Neural crest cell (in vitro differentiated cells): ENCODE data around the gene NISCH. TPM values are rescaled to one million over a fixed set of nuclear protein-coding genes. Genes with fewer than 3 reads are reported as not detected.

ENCODE experiments used
- DNase-seq: peaks from one replicate; pipeline ENCODE4 v3.0.0; 2021; ENCODE audit warnings: low read depth, mixed read lengths, low spot score
- H3K27ac Mint-ChIP-seq: one replicate; pipeline ENCODE4 v1.8.0; 2021; ENCODE audit warnings: mild to moderate bottlenecking, mixed read lengths; ENCODE audit not compliant: unreplicated experiment
- H3K27me3 Mint-ChIP-seq: 2 replicates; pipeline ENCODE4 v1.8.0; 2021; ENCODE audit warnings: low read depth, mild to moderate bottlenecking, mixed read lengths
- H3K36me3 Mint-ChIP-seq: 2 replicates; pipeline ENCODE4 v1.8.0; 2021; ENCODE audit warnings: low read depth, mild to moderate bottlenecking, mixed read lengths
- H3K4me1 Mint-ChIP-seq: 2 replicates; pipeline ENCODE4 v1.8.0; 2021; ENCODE audit warnings: mixed read lengths
- H3K4me3 Mint-ChIP-seq: one replicate; pipeline ENCODE4 v1.8.0; 2021; ENCODE audit warnings: mild to moderate bottlenecking, mixed read lengths
- H3K9me3 Mint-ChIP-seq: 2 replicates; pipeline ENCODE4 v1.8.0; 2021; ENCODE audit warnings: mixed read lengths
- total RNA-seq: library from RNA; stranded (reverse); gene quantifications from 2 replicates; pipeline ENCODE4 v1.2.1, GENCODE V29; 2021
- TF ChIP-seq, protein P1 (sequence below): fragments of 200-600 bp; sonication (generic); conservative IDR thresholded peaks from 2 replicates; pipeline ENCODE4 v1.5.0; 2021; ENCODE audit warnings: antibody characterized with exemption, mild to moderate bottlenecking

NISCH gene
- total RNA-seq, 1 donor from 2014 or later = 161 TPM

DNA sequence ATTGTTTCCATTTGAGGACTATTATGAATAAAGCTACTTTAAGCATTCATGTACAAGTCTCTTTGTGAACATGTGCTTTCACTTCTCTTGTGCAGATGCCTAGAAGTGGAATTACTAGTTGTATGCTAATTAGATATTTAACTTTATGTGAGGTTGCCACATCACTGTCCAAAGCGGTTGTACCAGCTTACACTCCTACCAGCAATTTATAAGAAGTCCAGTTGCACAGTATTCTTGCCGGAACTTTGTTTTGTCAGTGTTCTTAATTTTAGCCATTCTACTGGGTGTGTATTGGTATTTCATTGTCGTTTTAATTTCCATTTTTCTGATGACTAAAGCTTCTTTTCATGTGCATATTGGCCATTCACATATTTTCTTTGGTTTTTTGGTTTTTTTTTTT, 39.6 kb upstream of the NISCH start:
- Mint-ChIP-seq H3K4me1 (peaks cover 21% of the 10 kb centered on the region), H3K27ac (peak overlapping the region; percentile 28), H3K27me3 (no peaks in the 10 kb centered on the region), H3K4me3 (no peak overlapping the region), H3K9me3 (no peaks in the 10 kb centered on the region), H3K36me3 (no peaks in the 10 kb centered on the region)
- TF ChIP-seq, protein P1, sequence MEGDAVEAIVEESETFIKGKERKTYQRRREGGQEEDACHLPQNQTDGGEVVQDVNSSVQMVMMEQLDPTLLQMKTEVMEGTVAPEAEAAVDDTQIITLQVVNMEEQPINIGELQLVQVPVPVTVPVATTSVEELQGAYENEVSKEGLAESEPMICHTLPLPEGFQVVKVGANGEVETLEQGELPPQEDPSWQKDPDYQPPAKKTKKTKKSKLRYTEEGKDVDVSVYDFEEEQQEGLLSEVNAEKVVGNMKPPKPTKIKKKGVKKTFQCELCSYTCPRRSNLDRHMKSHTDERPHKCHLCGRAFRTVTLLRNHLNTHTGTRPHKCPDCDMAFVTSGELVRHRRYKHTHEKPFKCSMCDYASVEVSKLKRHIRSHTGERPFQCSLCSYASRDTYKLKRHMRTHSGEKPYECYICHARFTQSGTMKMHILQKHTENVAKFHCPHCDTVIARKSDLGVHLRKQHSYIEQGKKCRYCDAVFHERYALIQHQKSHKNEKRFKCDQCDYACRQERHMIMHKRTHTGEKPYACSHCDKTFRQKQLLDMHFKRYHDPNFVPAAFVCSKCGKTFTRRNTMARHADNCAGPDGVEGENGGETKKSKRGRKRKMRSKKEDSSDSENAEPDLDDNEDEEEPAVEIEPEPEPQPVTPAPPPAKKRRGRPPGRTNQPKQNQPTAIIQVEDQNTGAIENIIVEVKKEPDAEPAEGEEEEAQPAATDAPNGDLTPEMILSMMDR = no peak
- DNase-seq = no peak

DNA sequence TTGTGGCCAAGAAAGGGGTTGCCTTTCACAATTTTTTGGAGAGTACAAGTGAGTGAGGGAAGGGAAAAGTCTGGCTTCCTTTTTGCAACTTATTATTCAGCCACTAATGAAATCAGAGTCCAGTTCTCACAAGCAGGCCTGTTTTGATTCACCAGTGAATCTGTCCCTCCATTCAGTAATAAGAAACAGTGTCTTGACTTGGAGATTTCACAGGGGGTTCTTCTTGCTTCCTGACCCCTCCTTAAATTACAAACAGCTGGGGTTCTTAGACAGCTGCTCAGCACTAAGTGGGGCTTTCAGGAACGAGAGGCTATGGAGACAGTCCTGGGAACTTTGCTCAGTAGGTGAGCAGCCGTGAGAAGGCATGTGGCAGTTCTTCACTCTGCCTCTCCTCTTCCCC, 35.0 kb upstream of the NISCH start:
- Mint-ChIP-seq H3K36me3 (no peaks in the 10 kb centered on the region), H3K4me3 (no peak overlapping the region), H3K27ac (no peak overlapping the region), H3K4me1 (peaks cover 3% of the 10 kb centered on the region), H3K9me3 (no peaks in the 10 kb centered on the region), H3K27me3 (no peaks in the 10 kb centered on the region)
- TF ChIP-seq, protein P1 = no peak
- DNase-seq = no peak

DNA sequence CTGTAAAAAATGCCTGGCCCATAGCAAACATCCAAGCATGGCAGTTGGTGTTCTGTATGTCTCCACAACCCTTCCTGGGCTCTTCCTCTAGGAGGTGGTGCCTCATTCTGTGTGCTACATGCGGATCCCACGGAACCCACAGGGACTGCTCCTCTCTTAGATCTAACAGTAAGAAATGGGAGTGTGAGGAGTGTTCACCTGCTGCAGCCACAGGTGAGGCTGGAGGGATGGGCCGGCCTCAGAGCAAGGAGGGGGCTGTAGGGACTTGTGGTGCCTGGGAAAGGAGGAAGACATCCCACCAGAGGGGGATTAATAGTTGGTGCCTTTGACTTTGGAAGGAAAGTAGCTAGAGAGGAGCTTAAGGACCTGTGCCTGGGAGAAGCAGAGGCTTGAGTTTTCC, 32.7 kb upstream of the NISCH start:
- no peaks in the 10 kb centered on the region for H3K36me3 Mint-ChIP-seq
- no peaks in the 10 kb centered on the region for H3K9me3 Mint-ChIP-seq
- peaks cover 2% of the 10 kb centered on the region for H3K4me1 Mint-ChIP-seq
- H3K27me3 Mint-ChIP-seq = no peaks in the 10 kb centered on the region
- DNase-seq = no peak
- no peak overlapping the region for H3K4me3 Mint-ChIP-seq
- peak overlapping the region; percentile 73 for H3K27ac Mint-ChIP-seq
- TF ChIP-seq, protein P1 = no peak

DNA sequence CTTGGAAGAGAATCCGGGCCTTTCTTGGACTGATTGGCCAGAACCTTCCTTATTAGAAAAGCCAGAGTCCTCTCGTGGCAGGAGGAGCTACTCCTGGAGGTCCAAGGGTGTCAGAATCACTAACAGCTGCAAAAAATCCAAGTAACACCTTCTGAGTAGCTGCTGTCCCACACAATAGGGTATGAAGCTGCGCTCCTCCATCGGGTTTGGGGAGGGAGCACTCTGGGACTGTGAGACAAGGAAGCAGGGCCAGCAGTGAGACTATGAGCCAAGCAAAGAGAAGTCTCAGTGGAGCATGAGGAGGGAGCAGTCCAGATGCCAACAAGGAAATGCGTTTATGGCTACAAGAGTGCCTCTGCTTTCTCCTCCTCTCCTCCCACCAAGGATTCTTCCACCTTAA, 32.2 kb upstream of the NISCH start:
- DNase-seq = no peak
- Mint-ChIP-seq H3K36me3 (no peaks in the 10 kb centered on the region), H3K9me3 (no peaks in the 10 kb centered on the region), H3K4me3 (no peak overlapping the region), H3K4me1 (no peaks in the 10 kb centered on the region), H3K27ac (no peak overlapping the region), H3K27me3 (no peaks in the 10 kb centered on the region)
- TF ChIP-seq, protein P1 = no peak

DNA sequence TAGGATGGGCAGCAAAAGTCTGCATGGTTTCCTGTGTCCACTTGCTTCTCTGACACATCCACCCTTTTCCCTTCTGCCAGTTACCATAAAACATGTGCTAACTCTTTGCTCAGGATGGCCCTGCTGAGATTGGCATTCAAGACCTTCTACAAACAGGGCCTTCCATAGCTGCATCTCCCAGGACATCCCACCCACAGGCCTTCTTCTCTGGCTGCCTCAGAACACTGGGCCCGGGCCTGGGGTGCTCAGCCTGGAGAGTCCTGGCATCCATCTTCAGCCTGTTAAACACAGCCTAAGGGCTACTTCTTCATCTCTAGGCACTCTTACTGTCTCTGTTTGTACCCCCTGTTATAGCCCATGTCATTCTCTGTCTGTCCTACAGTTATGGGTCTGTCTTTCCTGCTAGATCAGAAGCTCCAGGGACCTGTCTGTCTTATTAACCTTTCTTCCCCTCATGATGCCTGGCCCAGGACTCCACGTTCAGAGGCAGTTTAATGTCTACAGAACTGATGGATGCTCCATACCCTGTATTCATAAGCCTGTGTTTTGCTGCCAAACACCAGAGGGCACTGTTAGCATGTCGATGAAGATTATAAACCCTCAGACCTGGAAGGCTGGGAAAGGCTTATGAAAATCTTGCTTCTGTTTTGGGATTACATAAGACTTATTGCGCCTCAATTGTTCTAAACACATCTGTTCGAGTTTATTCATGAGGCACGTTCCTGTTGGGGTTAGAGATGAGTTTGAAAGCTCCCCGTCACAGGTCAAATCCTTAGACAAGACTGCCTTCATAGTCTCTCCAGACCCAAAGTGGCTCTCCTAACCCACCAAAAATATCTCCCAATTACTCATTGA, 27.0 kb upstream of the NISCH start:
- no peaks in the 10 kb centered on the region for H3K9me3 Mint-ChIP-seq
- TF ChIP-seq, protein P1 = peak; percentile 82
- no peak overlapping the region for H3K27ac Mint-ChIP-seq
- H3K27me3 Mint-ChIP-seq = no peaks in the 10 kb centered on the region
- H3K4me3 Mint-ChIP-seq = no peak overlapping the region
- no peaks in the 10 kb centered on the region for H3K36me3 Mint-ChIP-seq
- H3K4me1 Mint-ChIP-seq = peaks cover 15% of the 10 kb centered on the region
- DNase-seq = peak; percentile 53
